HG03439 (cell line): ENCODE results near the gene TNNT3.
"Not testable (repeated sequence)": the region's sequence is repeated elsewhere in the genome, so short reads cannot be mapped to it uniquely, and the experiment has no call there.

Experiments used
- ATAC-seq: cut with Tn5 transposase; IDR thresholded peaks from one replicate; pipeline ENCODE4 v1.9.1; 2021; ENCODE audit warnings: mild to moderate bottlenecking, moderate library complexity; ENCODE audit not compliant: unreplicated experiment

Gene TNNT3

GRCh38 chr11:1880746-1881441, 38.6 kb upstream of the TNNT3 start:
- no peak for ATAC-seq

GRCh38 chr11:1881442-1882264, 37.9 kb upstream of the TNNT3 start:
- ATAC-seq, result no peak

DNA sequence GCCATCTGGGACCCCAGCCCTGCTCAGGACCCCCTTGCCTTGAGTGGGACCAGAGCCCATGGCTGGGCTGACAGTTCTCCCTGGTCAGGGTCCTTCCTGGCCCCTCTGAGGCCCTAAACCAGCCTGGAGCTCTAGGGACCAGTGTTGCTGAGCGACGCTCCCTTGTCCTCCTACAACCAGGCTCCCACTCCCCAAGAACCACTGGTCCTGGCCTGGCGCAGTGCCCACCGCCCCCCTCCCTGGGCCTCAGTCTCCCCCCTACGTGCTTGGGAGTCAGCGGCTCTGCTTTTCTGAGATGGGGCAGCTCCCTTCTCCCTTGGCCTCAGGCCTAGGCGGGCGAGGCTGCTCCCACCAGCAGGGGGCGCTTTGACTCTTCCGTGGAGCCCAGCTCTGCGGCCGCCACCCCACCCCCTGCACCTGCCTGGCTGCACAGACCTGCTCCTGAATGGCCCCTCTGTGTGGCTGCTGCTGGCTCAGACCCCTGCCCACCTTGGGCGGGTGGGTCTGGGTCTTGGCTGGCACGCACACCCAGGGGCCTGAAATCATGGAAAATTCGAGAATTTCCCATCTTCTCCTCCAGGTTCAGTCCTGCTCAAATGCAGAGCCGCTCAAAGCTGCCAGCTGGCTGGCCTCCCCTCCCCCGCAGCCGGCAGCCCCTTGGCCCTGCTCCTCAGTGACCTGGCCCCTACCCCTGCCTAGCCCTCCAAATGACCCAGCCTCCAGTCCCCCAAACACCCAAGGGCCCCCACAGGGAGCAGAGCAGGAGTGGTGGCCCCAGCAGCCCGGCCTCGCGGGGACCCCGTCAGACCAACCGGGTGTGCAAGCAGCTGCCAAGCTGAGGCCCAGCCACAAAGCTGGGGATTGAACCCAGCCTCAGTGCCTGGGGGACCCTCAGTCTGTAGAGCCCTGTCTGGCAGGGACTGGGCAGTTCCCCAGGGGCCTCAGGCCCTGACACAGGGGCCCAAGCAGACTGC, 37.0 kb upstream of the TNNT3 start:
- no peak for ATAC-seq

- ATAC-seq, result no peak
These were observed 35.9 kb upstream of the TNNT3 start for GRCh38 chr11:1883346-1884302.

GRCh38 chr11:1884303-1884700, 35.2 kb upstream of the TNNT3 start:
- no peak for ATAC-seq

- not testable (repeated sequence) for ATAC-seq
These were observed 33.0 kb upstream of the TNNT3 start for GRCh38 chr11:1886551-1886950.

DNA sequence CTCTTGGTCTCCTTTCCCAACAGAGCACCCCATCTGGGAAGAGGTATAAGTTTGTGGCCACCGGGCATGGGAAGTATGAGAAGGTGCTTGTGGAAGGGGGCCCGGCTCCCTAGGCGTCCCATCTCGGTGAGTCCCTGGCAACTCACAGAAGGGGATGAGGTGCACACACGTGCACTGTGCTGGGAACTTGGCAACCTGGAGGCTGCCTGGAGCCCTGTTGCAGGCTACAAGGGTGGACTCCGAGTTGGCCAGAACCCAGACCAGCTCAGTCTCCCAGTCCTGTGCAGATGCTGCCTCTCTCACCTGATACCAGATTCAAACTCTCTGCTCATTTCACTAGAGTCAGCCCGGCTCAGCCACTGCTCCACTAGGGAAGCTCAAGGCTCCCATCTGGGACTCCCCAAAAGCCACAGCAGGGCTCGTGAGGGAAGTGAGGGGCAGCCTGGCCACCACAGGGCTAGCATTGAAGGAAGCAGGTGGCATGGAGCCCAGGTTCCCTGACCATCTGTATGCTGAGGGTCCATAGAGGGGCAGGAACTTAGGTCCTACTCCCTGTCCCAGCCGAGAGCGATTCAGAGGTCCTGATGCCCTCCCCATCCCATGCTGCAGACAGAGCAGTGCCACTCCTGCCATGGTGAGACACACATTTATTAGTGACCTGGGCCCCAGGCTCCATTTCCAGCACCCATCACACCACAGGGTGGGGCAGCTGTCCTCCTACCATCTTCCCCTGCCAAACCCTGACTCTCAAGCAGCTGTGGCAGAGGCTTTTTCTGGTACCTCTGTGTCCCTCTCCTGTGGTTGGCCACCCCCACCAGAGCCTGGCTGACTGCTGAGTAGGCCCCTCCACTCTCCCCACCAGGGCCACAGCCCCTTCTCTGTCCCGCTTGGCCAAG, 31.8 kb upstream of the TNNT3 start:
- no peak for ATAC-seq

DNA sequence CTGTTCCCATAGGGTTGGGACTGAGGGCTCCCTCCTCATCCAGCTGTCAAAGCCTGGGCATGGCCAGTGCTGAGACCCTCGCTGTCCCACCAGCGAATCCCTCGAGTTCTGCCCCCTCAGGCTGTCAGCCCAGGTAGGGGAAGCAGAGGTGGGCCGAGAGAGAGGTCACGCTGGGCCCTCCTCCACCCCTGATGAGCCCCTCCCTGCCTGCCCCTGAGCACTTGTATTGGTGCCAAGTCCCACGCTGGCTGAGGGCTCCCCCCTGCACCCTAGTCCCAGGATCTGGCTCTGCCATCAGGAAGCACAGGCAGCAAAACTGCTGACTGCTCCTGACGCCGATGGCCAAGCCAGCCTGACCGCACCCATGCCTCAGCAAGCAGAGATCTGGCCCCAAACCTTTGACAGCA, 31.2 kb upstream of the TNNT3 start:
- no peak for ATAC-seq

GRCh38 chr11:1888811-1889210, 30.7 kb upstream of the TNNT3 start:
- ATAC-seq, result no peak

GRCh38 chr11:1889224-1889930, 30.1 kb upstream of the TNNT3 start:
- no peak for ATAC-seq

DNA sequence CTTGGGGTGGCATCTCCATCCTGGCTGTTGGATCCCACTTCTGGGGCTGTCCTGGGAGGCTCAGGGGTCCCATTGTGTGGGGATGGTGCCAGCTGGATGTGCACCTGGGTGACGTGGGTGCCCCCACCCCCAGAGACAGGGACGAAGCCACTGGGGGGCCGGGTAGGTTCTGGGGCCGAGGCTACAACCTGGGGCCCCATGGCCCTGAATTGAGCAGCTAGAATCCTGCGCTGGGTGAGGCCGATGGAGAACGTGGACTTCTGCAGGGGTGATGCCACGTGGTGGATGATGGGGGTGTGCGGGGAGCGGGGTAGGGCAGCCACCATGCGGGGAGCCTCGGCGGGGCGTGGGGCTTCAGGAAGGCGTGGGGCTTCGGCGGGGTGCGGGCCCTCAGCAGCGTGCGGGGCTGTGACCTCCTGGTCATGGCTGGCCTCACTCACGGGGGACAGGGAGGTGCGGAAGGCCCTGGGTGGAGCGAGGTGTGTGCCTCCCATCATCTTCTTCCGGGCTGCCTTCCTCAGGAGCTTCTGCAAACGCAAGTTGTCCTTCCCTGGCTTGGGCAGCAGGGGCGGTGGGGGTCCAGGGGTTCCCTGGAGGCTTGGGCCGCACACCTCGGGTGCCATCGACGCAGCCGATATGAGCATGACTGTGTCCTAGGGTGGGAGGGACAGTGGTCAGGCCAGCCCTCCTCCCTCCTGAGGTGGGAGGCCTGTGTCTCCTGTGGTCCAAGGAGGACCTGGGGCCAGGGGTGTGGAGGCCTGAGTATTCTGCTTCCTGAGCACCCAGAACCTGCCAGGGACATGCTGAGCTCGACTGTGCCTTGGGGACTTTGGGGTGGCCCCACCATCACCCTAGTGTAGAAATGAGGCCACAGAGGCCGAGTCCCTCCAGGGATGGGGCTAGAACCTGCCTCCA, 29.3 kb upstream of the TNNT3 start:
- no peak for ATAC-seq

GRCh38 chr11:1890856-1891830, 28.4 kb upstream of the TNNT3 start:
- no peak for ATAC-seq

DNA sequence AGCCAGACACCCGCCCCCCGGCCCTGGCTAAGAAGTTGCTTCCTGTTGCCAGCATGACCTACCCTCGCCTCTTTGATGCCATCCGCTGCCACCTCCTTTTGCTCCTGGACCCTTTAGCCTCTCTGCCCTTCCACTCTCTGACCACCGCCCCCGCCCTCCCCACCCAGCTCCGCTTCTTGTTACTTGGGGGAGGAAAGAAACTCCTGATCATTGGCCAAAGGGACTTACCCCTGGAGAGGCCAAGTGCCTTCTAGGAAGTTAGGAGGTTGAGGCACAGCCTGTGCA, 27.7 kb upstream of the TNNT3 start, which contains the start of gene PRR33:
TSS of gene PRR33 (minus strand) at position 65 of the 285 bp plus-strand sequence. CDS start 1,311 bp downstream, outside the sequence.
- no peak for ATAC-seq

GRCh38 chr11:1892116-1892515, 27.4 kb upstream of the TNNT3 start:
- no peak for ATAC-seq

GRCh38 chr11:1892558-1892957, 26.9 kb upstream of the TNNT3 start:
- ATAC-seq, result no peak
